IMR-90 (cell line): ENCODE measurements around the gene ASXL2. TPM values are rescaled to one million over a fixed set of nuclear protein-coding genes. Genes with fewer than 3 reads are reported as not detected.

Source experiments
- ATAC-seq: fragments of 200-7000 bp; cut with Tn5 transposase; 2 replicates; pipeline ENCODE4 v1.9.1; 2020; ENCODE audit warnings: low read depth, mild to moderate bottlenecking, moderate library complexity
- BruUV-seq: library from RNA; stranded (reverse); fragments of 400-500 nt; replicated peaks from 2 replicates; lab custom pipeline; 2021; lab: Mats Ljungman, UMichigan
- CTCF ChIA-PET: fragments of 300-600 bp; formaldehyde crosslinking; extraction: SDS; loops from one replicate; lab custom pipeline; 2021; ENCODE audit warnings: antibody characterized with exemption; lab: Yijun Ruan, JAX
- POLR2A ChIA-PET: fragments of 300-600 bp; sonication (Branson Sonifier 250); formaldehyde crosslinking; loops from one replicate; lab custom pipeline; 2022; ENCODE audit warnings: antibody characterized with exemption; ENCODE audit not compliant: unreplicated experiment; lab: Charles Lee
- DNase-seq: peaks from one replicate; pipeline ENCODE4 v3.0.0; 2013
- H2AFZ ChIP-seq: replicated peaks from 2 replicates; pipeline ENCODE3; 2013; ENCODE audit warnings: low read length, mild to moderate bottlenecking; ENCODE audit not compliant: poor library complexity
- H2AK5ac ChIP-seq: 2 replicates; pipeline ENCODE4 v1.6.1; 2013; ENCODE audit warnings: low read depth, low read length, inconsistent platforms
- H2AK9ac ChIP-seq: replicated peaks from 2 replicates; pipeline ENCODE3; 2013; ENCODE audit warnings: mild to moderate bottlenecking, low read depth, low read length, moderate library complexity; ENCODE audit not compliant: poor library complexity
- H2BK120ac ChIP-seq: 2 replicates; pipeline ENCODE4 v1.6.1; 2013; ENCODE audit warnings: low read depth, low read length, inconsistent platforms
- H2BK15ac ChIP-seq: 3 replicates; pipeline ENCODE4 v1.6.1; 2013; ENCODE audit warnings: low read depth, low read length, inconsistent platforms
- H2BK20ac ChIP-seq: 2 replicates; pipeline ENCODE4 v1.6.1; 2013; ENCODE audit warnings: low read depth, mild to moderate bottlenecking, inconsistent platforms, low read length, moderate library complexity
- H2BK5ac ChIP-seq: 2 replicates; pipeline ENCODE4 v1.6.1; 2013; ENCODE audit warnings: mild to moderate bottlenecking, low read depth, low read length, inconsistent platforms; ENCODE audit not compliant: poor library complexity, severe bottlenecking
- H3K14ac ChIP-seq: replicated peaks from 2 replicates; pipeline ENCODE4 v1.6.1; 2013; ENCODE audit warnings: low read depth, low read length, inconsistent platforms
- H3K18ac ChIP-seq: 2 replicates; pipeline ENCODE4 v1.6.1; 2013; ENCODE audit warnings: low read depth, low read length, control low read depth
- H3K23ac ChIP-seq: 2 replicates; pipeline ENCODE4 v1.6.1; 2013; ENCODE audit warnings: low read depth, low read length, inconsistent platforms
- H3K27ac ChIP-seq: 2 replicates; pipeline ENCODE4 v1.5.1; 2013; ENCODE audit warnings: mild to moderate bottlenecking, control low read depth, low read length; ENCODE audit not compliant: insufficient read depth
- H3K27me3 ChIP-seq: 2 replicates; pipeline ENCODE4 v1.6.1; 2013; ENCODE audit warnings: low read length; ENCODE audit not compliant: control insufficient read depth, insufficient read depth
- H3K36me3 ChIP-seq: 2 replicates; pipeline ENCODE4 v1.6.1; 2013; ENCODE audit warnings: low read length, mixed read lengths; ENCODE audit not compliant: control insufficient read depth, insufficient read depth
- H3K4ac ChIP-seq: 2 replicates; pipeline ENCODE4 v1.6.1; 2013; ENCODE audit warnings: low read depth, low read length, inconsistent platforms
- H3K4me1 ChIP-seq: 2 replicates; pipeline ENCODE4 v1.6.1; 2013; ENCODE audit warnings: low read length, mixed read lengths; ENCODE audit not compliant: control insufficient read depth, insufficient read depth
- H3K4me2 ChIP-seq: 2 replicates; pipeline ENCODE4 v1.6.1; 2013; ENCODE audit warnings: low read depth, mild to moderate bottlenecking, control low read depth, low read length, moderate library complexity
- H3K4me3 ChIP-seq: 2 replicates; pipeline ENCODE4 v1.5.1; 2013; ENCODE audit warnings: low read depth, mild to moderate bottlenecking, control low read depth, low read length, moderate library complexity; ENCODE audit not compliant: insufficient read depth
- H3K56ac ChIP-seq: 2 replicates; pipeline ENCODE4 v1.6.1; 2013; ENCODE audit warnings: low read length, inconsistent platforms; ENCODE audit not compliant: insufficient read depth; ENCODE audit errors: extremely low read depth
- H3K79me1 ChIP-seq, 2 experiments: 2 replicates each; pipeline ENCODE4 v1.6.1; 2013; ENCODE audit warnings: low read length in 2 of 2, inconsistent platforms in 1 of 2, low read depth in 1 of 2
- H3K9ac ChIP-seq: 2 replicates; pipeline ENCODE4 v1.6.1; 2013; ENCODE audit warnings: low read depth, low read length, control low read depth
- H3K9me1 ChIP-seq: 2 replicates; pipeline ENCODE4 v1.6.1; 2013; ENCODE audit warnings: low read length, inconsistent platforms; ENCODE audit not compliant: insufficient read depth
- H3K9me3 ChIP-seq: 2 replicates; pipeline ENCODE4 v1.6.1; 2013; ENCODE audit warnings: low read length; ENCODE audit not compliant: control insufficient read depth, insufficient read depth
- H4K20me1 ChIP-seq: 2 replicates; pipeline ENCODE4 v1.6.1; 2013; ENCODE audit warnings: low read length, inconsistent platforms; ENCODE audit not compliant: insufficient read depth
- H4K5ac ChIP-seq: 2 replicates; pipeline ENCODE4 v1.6.1; 2013; ENCODE audit warnings: mild to moderate bottlenecking, low read depth, low read length, control low read depth
- H4K8ac ChIP-seq, 2 experiments: 2 replicates each; pipeline ENCODE4 v1.6.1; 2013; ENCODE audit warnings: low read depth in 2 of 2, low read length in 2 of 2, control low read depth in 1 of 2, inconsistent platforms in 1 of 2
- H4K91ac ChIP-seq: 2 replicates; pipeline ENCODE4 v1.6.1; 2013; ENCODE audit warnings: low read depth, low read length, inconsistent platforms; ENCODE audit not compliant: insufficient read depth
- FOS ChIP-seq: fragments of 150-350 bp; IDR thresholded peaks from 2 replicates; pipeline ENCODE4 v1.6.1; 2016; ENCODE audit warnings: low read depth, low read length
- NFE2L2 ChIP-seq: fragments of 150-350 bp; IDR thresholded peaks from 2 replicates; pipeline ENCODE4 v1.6.1; 2016; ENCODE audit warnings: low read depth, mild to moderate bottlenecking, low read length
- RCOR1 ChIP-seq: IDR thresholded peaks from 2 replicates; pipeline ENCODE4 v1.6.1; 2012; ENCODE audit warnings: mild to moderate bottlenecking, low read length, improper control_type of control experiment; ENCODE audit not compliant: insufficient replicate concordance
- SMC3 ChIP-seq: fragments of 150-350 bp; IDR thresholded peaks from 2 replicates; pipeline ENCODE4 v1.6.1; 2016; ENCODE audit warnings: low read depth, mild to moderate bottlenecking, antibody characterized with exemption, low read length, moderate library complexity
- WGBS, 2 experiments: methylation state at CpG; one replicate each; pipeline versions ENCODE4 v1.1.5 to v1.1.7; 2013; ENCODE audit warnings: missing lambda C conversion rate in 2 of 2; ENCODE audit not compliant: insufficient read length in 1 of 2; ENCODE audit errors: extremely low coverage in 2 of 2; 5-methylcytosine and 5-hydroxymethylcytosine counted together
- dilution Hi-C: fragments of 300-500 bp; cut with HindIII; formaldehyde crosslinking; loops from one replicate; pipeline ENCODE4 v1.14.3; 2018; ENCODE audit warnings: low sequenced_read_pairs; ENCODE audit not compliant: unreplicated experiment
- in situ Hi-C: fragments of 300-500 bp; cut with MboI; formaldehyde crosslinking; loops from 3 replicates; pipeline ENCODE4 v1.14.3; 2019; ENCODE audit warnings: low sequenced_read_pairs, inconsistent platforms, mixed read lengths
- intact Hi-C: fragments of 100-400 bp; cut with micrococcal nuclease; formaldehyde crosslinking; loops from 2 replicates; pipeline ENCODE4 v1.10.0; 2022
- polyA plus RNA-seq, 3 experiments: library from polyadenylated mRNA; depleted of rRNA; stranded (reverse); fragments of >200 nt; gene quantifications; 2 replicates each; pipeline ENCODE4 v1.2.3, GENCODE V29; 2012; ENCODE audit warnings: low replicate concordance in 1 of 3
- total RNA-seq: library from RNA; depleted of rRNA; stranded (reverse); fragments of >200 nt; gene quantifications from 2 replicates; pipeline ENCODE4 v1.2.3, GENCODE V29; 2012

The ASXL2 gene
- total and polyA plus RNA-seq, 2 of the 4 experiments (the other 2 are of a cell fraction), result 5.3 to 8.1 TPM

DNA sequence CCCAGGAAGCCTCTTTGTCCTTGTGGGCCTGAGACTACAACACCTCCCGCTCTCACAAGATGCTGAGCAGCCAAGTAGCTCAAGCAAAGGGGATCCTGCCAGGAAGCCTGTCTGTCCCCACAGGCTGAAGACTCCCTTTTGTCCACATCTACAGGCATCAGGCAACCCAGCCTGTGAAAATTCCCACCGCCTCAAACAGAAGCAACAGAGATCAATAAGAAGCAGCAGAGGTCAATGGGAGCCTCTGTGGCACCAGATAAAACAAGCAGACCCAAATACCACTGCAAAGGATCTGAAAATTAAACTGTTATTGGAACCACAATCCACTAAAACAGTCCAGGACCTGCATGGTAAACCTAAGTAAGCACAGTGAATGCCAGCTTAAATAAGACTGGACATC, 48.5 kb downstream of the ASXL2 start:
- Histone ChIP-seq H2BK15ac (no peak overlapping the region), H2BK5ac (peak overlapping the region; percentile 28), H3K9ac (no peak overlapping the region), H3K4me1 (peaks cover 5% of the 10 kb centered on the region), H2AFZ (no peak overlapping the region), H3K9me3 (0 out of 2 replicates have a peak, but pooled peaks cover 6% of the 10 kb centered on the region), H3K14ac (no peak overlapping the region), H3K4me2 (no peak overlapping the region), H3K79me1 (peaks cover 26 to 47% of the 10 kb centered on the region in 2 experiments), H3K4ac (no peak overlapping the region), H2AK9ac (peak overlapping the region; percentile 5), H3K27ac (peak overlapping the region; percentile 77), H2BK20ac (no peak overlapping the region), H2AK5ac (no peak overlapping the region; the same call in 1 of the 2 replicates), H3K56ac (no peak overlapping the region), H4K5ac (peak overlapping the region; percentile 64), H3K4me3 (no peak overlapping the region), H3K36me3 (peaks cover 3% of the 10 kb centered on the region; the same call in 1 of the 2 replicates), H2BK120ac (no peak overlapping the region), H4K91ac (no peak overlapping the region), H3K27me3 (no peaks in the 10 kb centered on the region), H4K8ac (no peak overlapping the region), H4K20me1 (peaks cover 16% of the 10 kb centered on the region; the same call in 1 of the 2 replicates), H3K23ac (no peak overlapping the region), H3K9me1 (0 out of 2 replicates have a peak, but pooled peaks cover 2% of the 10 kb centered on the region), H3K18ac (peak overlapping the region; percentile 72)
- no peak for DNase-seq
- WGBS, 2 experiments, result 100% methylated on average over 1 of the region's 2 CpGs; no CpG with 5 or more reads in 1 of the 2 experiments
- ChIA-PET CTCF (interaction anchor here (0.5 kb wide), 1 partner anchor 1201 kb away, joined by 3 read pairs; no protein-coding TSS in a partner anchor), POLR2A (no interaction called here)
- dilution Hi-C loops, result no loop called here
- ATAC-seq, result peak; percentile 27; the same call in 1 of the 2 replicates
- no peak for TF ChIP-seq NFE2L2
- no peak for TF ChIP-seq RCOR1
- TF ChIP-seq SMC3, result no peak
- no peak for TF ChIP-seq FOS
- intact Hi-C loops, result no loop called here
- no TSS peak for BruUV-seq
- in situ Hi-C loops, result no loop called here
